Esophagus muscularis mucosa (tissue), 3 donors: ENCODE data around the gene CLIC3.

Experiments used
- CTCF ChIP-seq, 3 experiments: fragments of 200-600 bp in 2 of 3; fragments of 450-650 bp in 1 of 3; sonication (generic) in 2 of 3; IDR thresholded peaks; one replicate each; pipeline ENCODE4 v1.5.1; 2017 to 2019; ENCODE audit warnings: antibody characterized with exemption in 3 of 3, mild to moderate bottlenecking in 2 of 3, moderate library complexity in 1 of 3
- POLR2A ChIP-seq: fragments of 450-650 bp; IDR thresholded peaks from one replicate; pipeline ENCODE4 v1.6.1; 2017; ENCODE audit warnings: antibody characterized with exemption, moderate library complexity, mild to moderate bottlenecking, low read depth
- POLR2AphosphoS5 ChIP-seq, 2 donors: sonication (generic); formaldehyde crosslinking; IDR thresholded peaks; one replicate each; pipeline ENCODE4 v1.6.1; 2017; ENCODE audit warnings: antibody characterized with exemption in 2 of 2

- TF ChIP-seq POLR2AphosphoS5 (IDR thresholded peaks at IDR 0.05), result no peak
- TF ChIP-seq CTCF (IDR thresholded peaks at IDR 0.05), result no peak
- no peak for TF ChIP-seq POLR2A
Measured at GRCh38 chr9:136982232-136983051, 13.9 kb downstream of the CLIC3 start, which contains the start of gene LCNL1.
